Progenitor cell of endocrine pancreas (in vitro differentiated cells): ENCODE data around the gene DNAJC2. TPM values are rescaled to one million over a fixed set of nuclear protein-coding genes. Genes with fewer than 3 reads are reported as not detected.

Experiments used
- DNase-seq: peaks from one replicate; pipeline ENCODE4 v3.0.0; 2021; ENCODE audit warnings: low spot score; ENCODE audit not compliant: unreplicated experiment
- H3K27ac Mint-ChIP-seq: 2 replicates; pipeline ENCODE4 v1.8.0; 2021; ENCODE audit warnings: mild to moderate bottlenecking, moderate library complexity, mixed read lengths
- H3K27me3 Mint-ChIP-seq: 2 replicates; pipeline ENCODE4 v1.8.0; 2021; ENCODE audit warnings: mixed read lengths
- H3K36me3 Mint-ChIP-seq: 2 replicates; pipeline ENCODE4 v1.8.0; 2022; ENCODE audit warnings: mixed read lengths; ENCODE audit not compliant: insufficient read depth
- H3K4me1 Mint-ChIP-seq: 2 replicates; pipeline ENCODE4 v1.8.0; 2021; ENCODE audit warnings: low read depth, mixed read lengths
- H3K4me3 Mint-ChIP-seq: 2 replicates; pipeline ENCODE4 v1.8.0; 2021; ENCODE audit warnings: low read depth, mild to moderate bottlenecking, moderate library complexity, mixed read lengths
- H3K9me3 Mint-ChIP-seq: 2 replicates; pipeline ENCODE4 v1.8.0; 2021; ENCODE audit warnings: low read depth, mixed read lengths
- CTCF ChIP-seq: fragments of 200-600 bp; sonication (generic); IDR thresholded peaks from one replicate; pipeline ENCODE4 v1.5.0; 2021; ENCODE audit warnings: antibody characterized with exemption, mild to moderate bottlenecking; ENCODE audit not compliant: unreplicated experiment
- total RNA-seq: library from RNA; stranded (reverse); gene quantifications from 2 replicates; pipeline ENCODE4 v1.2.1, GENCODE V29; 2021

DNAJC2 gene
- total RNA-seq, 1 donor from 2014 or later = 32.8 TPM

GRCh38 chr7:103314852-103315251 is 29.7 kb downstream of the DNAJC2 start:
- DNase-seq = no peak
- H3K9me3 Mint-ChIP-seq = no peaks in the 10 kb centered on the region
- peaks cover 35% of the 10 kb centered on the region for H3K36me3 Mint-ChIP-seq
- H3K27ac Mint-ChIP-seq = no peak overlapping the region
- H3K27me3 Mint-ChIP-seq = no peaks in the 10 kb centered on the region
- no peaks in the 10 kb centered on the region for H3K4me1 Mint-ChIP-seq
- no peak for TF ChIP-seq CTCF
- H3K4me3 Mint-ChIP-seq = no peak overlapping the region

GRCh38 chr7:103307503-103308231 is 36.9 kb downstream of the DNAJC2 start:
- no peaks in the 10 kb centered on the region for H3K27me3 Mint-ChIP-seq
- H3K9me3 Mint-ChIP-seq = no peaks in the 10 kb centered on the region
- no peaks in the 10 kb centered on the region for H3K4me1 Mint-ChIP-seq
- DNase-seq = no peak
- H3K27ac Mint-ChIP-seq = no peak overlapping the region
- no peak overlapping the region for H3K4me3 Mint-ChIP-seq
- H3K36me3 Mint-ChIP-seq = peaks cover 21% of the 10 kb centered on the region
- no peak for TF ChIP-seq CTCF

- Mint-ChIP-seq H3K27me3 (no peaks in the 10 kb centered on the region), H3K9me3 (no peaks in the 10 kb centered on the region)
Observed at GRCh38 chr7:103301441-103301840, 43.1 kb downstream of the DNAJC2 start.

GRCh38 chr7:103299660-103300059 is 44.9 kb downstream of the DNAJC2 start:
- H3K36me3 Mint-ChIP-seq = peaks cover 13% of the 10 kb centered on the region
- H3K27me3 Mint-ChIP-seq = no peaks in the 10 kb centered on the region
- no peak for DNase-seq
- H3K9me3 Mint-ChIP-seq = no peaks in the 10 kb centered on the region
- peaks cover 13% of the 10 kb centered on the region for H3K4me1 Mint-ChIP-seq
- no peak for TF ChIP-seq CTCF
- no peak overlapping the region for H3K27ac Mint-ChIP-seq
- no peak overlapping the region for H3K4me3 Mint-ChIP-seq

More at GRCh38 chr7:103301441-103301840, 43.1 kb downstream of the DNAJC2 start:
- Mint-ChIP-seq H3K27ac (no peak overlapping the region), H3K4me3 (no peak overlapping the region), H3K4me1 (peaks cover 13% of the 10 kb centered on the region), H3K36me3 (peaks cover 16% of the 10 kb centered on the region)
- no peak for TF ChIP-seq CTCF
- DNase-seq = no peak

GRCh38 chr7:103297837-103298179 is 46.8 kb downstream of the DNAJC2 start:
- H3K9me3 Mint-ChIP-seq = no peaks in the 10 kb centered on the region
- H3K36me3 Mint-ChIP-seq = peaks cover 6% of the 10 kb centered on the region
- peaks cover 3% of the 10 kb centered on the region for H3K27me3 Mint-ChIP-seq
- H3K4me1 Mint-ChIP-seq = peaks cover 13% of the 10 kb centered on the region
- peak overlapping the region; percentile 77 for H3K4me3 Mint-ChIP-seq
- TF ChIP-seq CTCF = no peak
- no peak for DNase-seq
- peak overlapping the region; percentile 65 for H3K27ac Mint-ChIP-seq
